AG10803 (cell line): ENCODE data around the gene YARS2.

Source experiments
- DNase-seq: peaks from one replicate; pipeline ENCODE4 v3.0.0; 2010; ENCODE audit warnings: low read depth
- H3K4me3 ChIP-seq: 2 replicates; pipeline ENCODE4 v1.5.1; 2011; ENCODE audit warnings: mild to moderate bottlenecking, low read length, control low read depth
- TF ChIP-seq, protein P1 (sequence below): conservative IDR thresholded peaks from 2 replicates; pipeline ENCODE4 v1.5.1; 2011; ENCODE audit warnings: mild to moderate bottlenecking, low read length, control low read depth, inconsistent platforms

YARS2 gene

DNA sequence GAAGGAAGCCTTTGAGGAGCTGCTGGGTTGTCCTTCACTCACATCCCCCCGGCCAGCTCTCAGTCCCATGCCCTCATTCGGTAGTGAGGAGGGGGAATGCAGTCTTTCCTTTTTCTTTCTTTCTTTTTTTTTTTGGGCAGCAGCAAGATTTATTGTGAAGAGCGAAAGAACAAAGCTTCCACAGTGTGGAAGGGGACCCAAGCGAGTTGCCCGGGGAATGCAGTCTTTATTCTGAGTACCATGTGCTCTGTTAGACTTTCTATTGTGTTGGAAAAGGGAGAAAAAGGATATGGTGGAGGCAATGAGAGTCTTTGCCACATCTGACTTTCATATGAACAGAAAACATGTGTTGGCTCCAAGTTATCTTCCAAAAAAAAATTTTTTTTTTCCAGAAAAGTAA, 29.9 kb upstream of the YARS2 start:
- no peak for DNase-seq
- TF ChIP-seq, protein P1, sequence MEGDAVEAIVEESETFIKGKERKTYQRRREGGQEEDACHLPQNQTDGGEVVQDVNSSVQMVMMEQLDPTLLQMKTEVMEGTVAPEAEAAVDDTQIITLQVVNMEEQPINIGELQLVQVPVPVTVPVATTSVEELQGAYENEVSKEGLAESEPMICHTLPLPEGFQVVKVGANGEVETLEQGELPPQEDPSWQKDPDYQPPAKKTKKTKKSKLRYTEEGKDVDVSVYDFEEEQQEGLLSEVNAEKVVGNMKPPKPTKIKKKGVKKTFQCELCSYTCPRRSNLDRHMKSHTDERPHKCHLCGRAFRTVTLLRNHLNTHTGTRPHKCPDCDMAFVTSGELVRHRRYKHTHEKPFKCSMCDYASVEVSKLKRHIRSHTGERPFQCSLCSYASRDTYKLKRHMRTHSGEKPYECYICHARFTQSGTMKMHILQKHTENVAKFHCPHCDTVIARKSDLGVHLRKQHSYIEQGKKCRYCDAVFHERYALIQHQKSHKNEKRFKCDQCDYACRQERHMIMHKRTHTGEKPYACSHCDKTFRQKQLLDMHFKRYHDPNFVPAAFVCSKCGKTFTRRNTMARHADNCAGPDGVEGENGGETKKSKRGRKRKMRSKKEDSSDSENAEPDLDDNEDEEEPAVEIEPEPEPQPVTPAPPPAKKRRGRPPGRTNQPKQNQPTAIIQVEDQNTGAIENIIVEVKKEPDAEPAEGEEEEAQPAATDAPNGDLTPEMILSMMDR, result no peak
- H3K4me3 ChIP-seq, result no peak overlapping the region

DNA sequence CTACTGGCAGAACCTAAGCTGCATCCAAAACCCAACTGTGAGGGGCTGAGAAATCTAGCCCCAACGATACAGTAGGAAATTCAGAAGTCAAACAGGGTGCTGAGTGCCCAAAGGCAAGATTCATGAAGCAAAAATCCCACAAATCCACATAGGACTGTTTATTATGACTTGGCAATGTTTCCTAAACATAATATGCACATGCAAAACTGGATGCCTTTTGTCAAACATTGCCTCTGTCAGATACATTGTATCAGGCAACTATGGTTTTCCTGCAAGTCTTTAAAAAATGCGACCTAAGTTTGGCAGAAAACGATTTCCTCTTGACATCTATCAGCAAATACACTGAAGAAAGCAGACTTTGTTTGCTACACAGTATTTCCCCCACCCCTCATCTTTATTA, 27.3 kb upstream of the YARS2 start:
- no peak overlapping the region for H3K4me3 ChIP-seq
- TF ChIP-seq, protein P1, result no peak
- no peak for DNase-seq

DNA sequence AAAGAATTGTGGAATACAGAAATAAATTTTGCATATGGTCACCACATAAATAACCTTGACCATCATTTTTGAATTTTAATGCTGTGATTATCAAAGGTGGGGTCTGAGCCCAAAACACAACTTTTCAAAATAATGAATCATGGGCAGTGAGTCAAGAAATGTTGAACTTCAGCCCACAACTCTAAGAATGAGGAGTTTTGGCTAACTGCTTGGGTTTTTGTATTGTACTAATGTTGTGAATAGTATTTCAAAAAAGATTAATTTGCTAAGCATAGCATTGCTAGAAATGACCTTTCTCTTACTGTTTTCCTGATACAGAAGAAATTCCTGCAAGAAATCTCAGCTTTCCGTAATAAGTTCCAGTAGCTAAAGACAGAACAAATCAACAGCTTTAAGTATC, 24.4 kb upstream of the YARS2 start:
- DNase-seq, result no peak
- H3K4me3 ChIP-seq, result no peak overlapping the region
- TF ChIP-seq, protein P1, result no peak

DNA sequence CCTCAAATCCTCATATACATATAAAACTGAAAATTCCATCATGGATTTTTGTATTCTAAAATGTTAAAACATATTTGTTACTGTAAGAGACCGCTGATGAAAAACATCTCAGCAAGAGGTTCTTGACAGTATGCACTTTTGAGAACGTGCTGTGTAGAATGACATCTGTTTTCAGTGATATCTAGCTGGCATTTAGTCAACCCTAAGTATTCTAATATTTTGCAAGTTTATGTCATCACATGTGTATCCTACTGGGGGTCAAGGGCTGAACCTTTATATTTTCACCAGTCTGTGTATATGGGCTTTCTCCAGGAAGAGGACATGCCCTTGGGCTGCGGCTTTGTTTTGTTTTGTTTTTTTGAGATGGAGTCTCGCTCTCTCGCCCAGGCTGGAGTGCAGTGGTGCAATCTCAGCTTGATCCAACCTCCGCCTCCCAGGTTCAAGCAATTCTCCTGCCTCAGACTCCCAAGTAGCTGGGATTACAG, 22.0 kb upstream of the YARS2 start:
- DNase-seq, result no peak
- no peak overlapping the region for H3K4me3 ChIP-seq
- TF ChIP-seq, protein P1, result no peak

DNA sequence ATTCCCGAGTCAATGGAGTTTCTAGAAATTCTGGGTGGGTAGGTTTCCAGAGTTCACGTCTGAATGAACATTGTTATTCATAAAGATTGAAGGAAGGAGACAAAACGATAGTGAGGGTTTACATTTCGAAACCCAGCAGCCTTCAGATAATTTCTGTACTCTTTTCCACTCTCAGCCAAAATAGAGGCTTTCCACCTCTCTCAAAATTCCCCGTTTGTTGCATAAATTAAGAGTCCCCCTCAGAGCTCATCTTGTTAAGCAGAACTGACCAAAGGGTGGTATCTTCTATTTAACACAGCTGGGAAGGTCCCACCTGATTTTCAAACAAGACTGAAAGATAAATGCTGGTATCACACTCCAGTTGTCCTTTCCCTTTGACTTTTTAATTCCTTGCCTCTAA, 21.5 kb upstream of the YARS2 start:
- H3K4me3 ChIP-seq, result no peak overlapping the region
- TF ChIP-seq, protein P1, result no peak
- DNase-seq, result no peak

DNA sequence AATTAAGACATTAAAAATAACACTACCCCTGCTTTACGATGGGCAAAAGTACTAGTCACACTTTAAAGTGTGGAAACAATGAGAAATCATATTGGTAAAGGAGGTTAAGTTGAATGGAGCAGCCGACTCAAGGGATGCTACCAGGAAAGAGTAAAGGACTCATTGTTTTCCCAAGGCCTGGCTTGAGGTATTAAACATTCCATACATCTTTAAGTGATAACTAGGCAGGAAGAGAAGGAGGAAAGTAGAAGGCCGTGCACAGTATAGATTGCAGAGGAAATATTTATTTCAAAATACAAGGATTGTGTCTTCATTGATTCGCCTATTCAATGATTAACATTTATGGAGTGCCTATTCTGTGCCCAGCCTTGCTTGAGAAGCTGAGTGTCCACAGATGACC, 20.6 kb upstream of the YARS2 start:
- TF ChIP-seq, protein P1, result no peak
- no peak for DNase-seq
- H3K4me3 ChIP-seq, result no peak overlapping the region

DNA sequence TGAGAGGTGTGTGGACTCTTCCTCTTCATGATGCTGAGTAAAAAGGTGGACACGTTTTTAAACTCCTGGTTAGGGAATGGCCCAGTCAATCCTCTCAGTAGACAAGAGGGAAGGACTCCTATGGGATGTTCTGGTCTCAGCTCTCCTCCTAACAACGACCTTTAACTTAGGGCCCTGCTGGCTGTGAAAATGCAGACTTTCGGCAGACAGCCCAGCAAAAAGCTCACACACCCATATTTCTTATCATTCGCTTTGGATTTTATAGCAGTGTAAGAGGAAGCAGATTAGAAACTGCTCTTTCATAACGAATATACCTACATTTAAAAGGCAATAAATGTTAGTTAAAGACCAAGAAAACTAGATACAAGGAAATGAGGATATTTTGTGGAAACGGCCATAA, 18.0 kb upstream of the YARS2 start:
- DNase-seq, result no peak
- H3K4me3 ChIP-seq, result no peak overlapping the region
- TF ChIP-seq, protein P1, result no peak
